IPS-20b (cell line): ENCODE results near the gene RABEP1.

Source experiments
- H3K27ac ChIP-seq: one replicate; pipeline ENCODE4 v1.5.1; 2013; ENCODE audit warnings: low read length
- H3K27me3 ChIP-seq: 2 replicates; pipeline ENCODE4 v1.6.1; 2013; ENCODE audit warnings: mild to moderate bottlenecking, low read length, inconsistent platforms; ENCODE audit not compliant: insufficient read depth
- H3K36me3 ChIP-seq: 2 replicates; pipeline ENCODE4 v1.6.1; 2013; ENCODE audit warnings: low read depth, mild to moderate bottlenecking, inconsistent platforms, low read length, moderate library complexity; ENCODE audit not compliant: insufficient read depth
- H3K4me1 ChIP-seq: 2 replicates; pipeline ENCODE4 v1.6.1; 2013; ENCODE audit warnings: mild to moderate bottlenecking, control low read depth, inconsistent platforms, low read length, moderate library complexity; ENCODE audit not compliant: insufficient read depth
- H3K4me3 ChIP-seq: 2 replicates; pipeline ENCODE4 v1.5.1; 2013; ENCODE audit warnings: mild to moderate bottlenecking, low read length, inconsistent platforms
- H3K9ac ChIP-seq: 2 replicates; pipeline ENCODE4 v1.6.1; 2013; ENCODE audit warnings: low read depth, mild to moderate bottlenecking, inconsistent platforms, low read length, moderate library complexity
- H3K9me3 ChIP-seq: 2 replicates; pipeline ENCODE4 v1.6.1; 2013; ENCODE audit warnings: mild to moderate bottlenecking, low read depth, low read length, inconsistent platforms; ENCODE audit not compliant: insufficient read depth

Gene RABEP1

DNA sequence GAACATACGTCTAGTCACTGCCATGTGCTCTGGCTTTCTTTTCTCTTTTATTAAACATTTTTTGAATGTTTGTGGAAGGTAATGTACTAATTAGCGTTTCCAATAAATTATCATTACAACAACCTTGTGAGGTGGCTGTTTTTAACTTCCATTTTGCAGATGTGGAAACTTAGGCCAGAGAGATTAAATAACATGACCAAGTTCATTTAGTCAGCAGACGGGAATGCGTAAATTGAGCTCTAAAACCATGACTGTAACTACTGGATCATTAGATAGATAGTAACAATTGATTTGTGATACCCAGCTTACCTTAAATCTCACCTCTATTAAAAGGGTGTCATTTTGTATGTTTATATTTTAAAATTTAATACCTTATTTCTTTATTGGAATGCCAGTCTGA is 49.4 kb downstream of the RABEP1 start:
- H3K4me1 ChIP-seq = no peaks in the 10 kb centered on the region
- H3K4me3 ChIP-seq = no peak overlapping the region
- H3K27me3 ChIP-seq = no peaks in the 10 kb centered on the region
- no peak overlapping the region for H3K9ac ChIP-seq
- peaks cover 32% of the 10 kb centered on the region for H3K36me3 ChIP-seq
- H3K9me3 ChIP-seq = no peaks in the 10 kb centered on the region
- no peak overlapping the region for H3K27ac ChIP-seq

DNA sequence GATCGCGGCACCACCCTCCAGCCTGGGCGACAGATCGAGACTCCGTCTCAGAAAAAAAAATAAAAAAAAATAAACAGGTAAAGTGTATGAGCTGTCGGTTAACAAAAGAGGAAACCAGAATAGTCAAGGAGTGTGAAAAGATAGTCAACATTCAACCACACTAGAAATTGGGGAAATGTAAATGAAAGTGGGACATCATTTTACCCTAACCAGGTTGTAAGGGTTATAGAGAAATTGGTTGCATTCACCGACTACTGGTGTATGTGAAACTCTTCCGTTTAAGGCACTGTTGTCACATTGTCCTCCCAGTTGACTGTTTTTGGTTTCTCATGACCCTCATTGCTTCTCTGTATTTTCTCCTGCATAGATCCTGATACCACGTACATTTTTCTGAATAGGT is 62.8 kb downstream of the RABEP1 start:
- H3K27ac ChIP-seq = no peak overlapping the region
- H3K9ac ChIP-seq = no peak overlapping the region
- H3K4me3 ChIP-seq = no peak overlapping the region
- H3K36me3 ChIP-seq = peaks cover 31% of the 10 kb centered on the region
- H3K27me3 ChIP-seq = no peaks in the 10 kb centered on the region
- no peaks in the 10 kb centered on the region for H3K4me1 ChIP-seq
- no peaks in the 10 kb centered on the region for H3K9me3 ChIP-seq

DNA sequence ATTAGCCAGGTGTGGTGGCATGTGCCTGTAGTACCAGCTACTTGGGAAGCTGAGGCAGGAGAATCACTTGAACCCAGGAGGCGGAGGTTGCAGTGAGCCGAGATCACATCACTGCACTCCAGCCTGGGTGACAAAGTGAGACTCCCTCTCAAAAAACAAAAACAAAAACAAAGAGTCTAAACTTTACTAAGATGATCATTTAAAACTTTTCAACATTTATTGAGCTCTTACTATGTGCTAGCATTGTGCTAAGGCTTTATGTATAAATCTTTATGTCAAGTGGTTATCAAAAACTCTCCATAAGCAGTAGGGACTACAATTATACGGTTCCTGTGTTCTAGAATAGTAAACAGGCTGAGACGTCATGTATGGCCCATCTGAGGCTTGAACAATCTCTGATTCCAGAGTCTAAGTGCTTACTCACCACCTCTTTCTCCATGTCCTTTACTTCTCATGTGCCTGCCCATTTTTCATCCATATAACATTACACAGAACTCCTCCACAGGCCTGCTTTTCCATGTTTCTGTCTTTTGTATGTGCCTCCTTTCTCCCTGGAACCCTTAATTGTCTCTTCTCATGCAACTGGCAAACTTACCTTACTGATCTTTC is 70.7 kb downstream of the RABEP1 start:
- peaks cover 70% of the 10 kb centered on the region for H3K36me3 ChIP-seq
- no peak overlapping the region for H3K27ac ChIP-seq
- no peaks in the 10 kb centered on the region for H3K27me3 ChIP-seq
- no peaks in the 10 kb centered on the region for H3K9me3 ChIP-seq
- H3K4me3 ChIP-seq = no peak overlapping the region
- no peak overlapping the region for H3K9ac ChIP-seq
- H3K4me1 ChIP-seq = no peaks in the 10 kb centered on the region

DNA sequence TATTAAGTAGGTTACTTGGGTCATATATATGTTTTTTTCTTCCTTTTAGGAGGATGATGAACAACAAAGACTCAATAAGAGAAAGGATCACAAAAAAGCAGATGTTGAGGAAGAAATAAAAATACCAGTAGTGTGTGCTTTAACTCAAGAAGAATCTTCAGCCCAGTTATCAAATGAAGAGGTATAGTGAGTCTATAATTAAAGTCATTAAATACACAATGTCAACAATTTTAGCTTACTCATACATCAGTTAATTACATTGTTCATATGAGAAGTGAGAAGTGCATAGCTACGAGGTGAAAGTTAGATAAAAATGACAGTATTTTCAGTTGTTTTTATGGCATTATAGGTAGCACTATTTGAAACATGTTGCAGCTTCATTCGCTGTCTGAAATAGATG is 72.2 kb downstream of the RABEP1 start:
- Histone ChIP-seq H3K4me3 (no peak overlapping the region), H3K27me3 (no peaks in the 10 kb centered on the region), H3K36me3 (peaks cover 73% of the 10 kb centered on the region), H3K4me1 (no peaks in the 10 kb centered on the region), H3K27ac (no peak overlapping the region), H3K9me3 (no peaks in the 10 kb centered on the region), H3K9ac (no peak overlapping the region)

DNA sequence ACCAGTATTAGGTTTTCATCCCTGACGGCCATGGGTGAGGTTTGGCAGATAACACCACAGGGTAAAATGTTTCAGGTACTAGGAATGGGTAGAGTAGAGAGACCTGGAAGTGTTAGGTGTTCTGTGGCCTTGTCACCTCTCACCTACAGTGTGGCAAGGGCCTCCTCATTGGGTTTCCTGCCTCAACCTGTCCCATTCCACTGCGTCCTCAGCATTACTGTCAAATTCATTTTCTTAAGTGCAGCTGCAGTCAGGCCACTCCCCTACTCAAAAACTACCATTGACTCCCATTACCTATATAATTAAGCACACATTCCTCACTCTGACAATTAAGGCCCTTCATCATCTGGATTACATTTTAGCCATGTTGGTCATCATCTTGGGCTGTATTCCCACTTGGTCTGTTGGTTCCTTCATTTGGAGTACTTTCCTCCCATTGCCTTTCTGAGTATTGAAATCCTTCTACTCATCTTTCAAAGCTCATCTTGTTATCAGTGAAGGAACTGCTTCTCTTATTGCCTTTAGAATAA is 72.9 kb downstream of the RABEP1 start:
- Histone ChIP-seq H3K4me1 (no peaks in the 10 kb centered on the region), H3K4me3 (no peak overlapping the region), H3K9ac (no peak overlapping the region), H3K27me3 (no peaks in the 10 kb centered on the region), H3K9me3 (no peaks in the 10 kb centered on the region), H3K36me3 (peaks cover 77% of the 10 kb centered on the region), H3K27ac (no peak overlapping the region)

DNA sequence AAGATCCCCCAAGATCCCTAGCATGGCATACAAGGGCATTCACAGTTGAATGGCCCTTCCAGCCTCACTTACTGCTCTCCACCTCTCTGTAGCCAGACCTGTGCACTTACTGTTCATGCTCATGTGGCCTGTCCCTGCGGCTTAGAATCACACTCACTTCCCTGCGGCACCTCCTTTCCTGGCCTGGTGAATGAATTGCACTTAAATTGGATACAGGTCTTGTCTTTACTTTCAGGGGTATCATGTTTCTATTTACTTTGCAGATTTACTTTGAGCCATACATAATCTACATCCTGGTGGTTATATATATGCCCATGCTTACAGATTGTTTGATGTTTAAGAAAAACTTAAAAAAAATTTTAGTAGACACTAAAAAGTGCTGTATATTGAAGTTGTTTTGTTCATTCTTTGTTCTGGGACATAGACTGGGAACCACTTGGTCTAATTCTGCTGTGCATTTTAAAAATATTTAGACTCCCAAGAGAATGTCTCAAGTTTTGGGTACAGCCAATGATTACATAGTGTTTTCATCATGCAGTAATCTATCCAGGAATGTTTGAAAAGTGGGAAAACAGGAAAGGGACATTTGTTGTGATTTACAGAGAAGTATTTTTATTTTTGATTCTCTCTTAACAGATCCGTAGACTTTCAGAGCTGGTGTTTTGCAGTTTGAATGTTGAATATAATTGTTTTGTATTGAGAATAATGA is 73.5 kb downstream of the RABEP1 start:
- Histone ChIP-seq H3K4me3 (no peak overlapping the region), H3K27me3 (no peaks in the 10 kb centered on the region), H3K9me3 (no peaks in the 10 kb centered on the region), H3K27ac (no peak overlapping the region), H3K9ac (no peak overlapping the region), H3K4me1 (no peaks in the 10 kb centered on the region), H3K36me3 (peaks cover 74% of the 10 kb centered on the region)

DNA sequence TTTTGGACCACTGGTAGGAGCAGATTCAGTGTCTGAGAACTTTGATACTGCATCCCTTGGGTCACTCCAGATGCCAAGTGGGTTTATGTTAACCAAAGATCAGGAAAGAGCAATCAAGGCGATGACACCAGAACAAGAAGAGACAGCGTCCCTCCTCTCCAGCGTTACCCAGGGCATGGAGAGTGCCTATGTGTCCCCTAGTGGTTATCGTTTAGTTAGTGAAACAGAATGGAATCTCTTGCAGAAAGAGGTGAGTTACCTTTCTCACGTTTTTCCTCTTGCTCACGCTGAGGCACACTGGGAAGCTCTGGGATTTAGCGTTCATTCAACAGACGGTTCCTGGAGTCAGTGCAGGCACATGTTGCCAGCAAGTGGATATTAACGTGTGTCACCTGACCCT is 79.3 kb downstream of the RABEP1 start:
- no peak overlapping the region for H3K4me3 ChIP-seq
- H3K27me3 ChIP-seq = no peaks in the 10 kb centered on the region
- 0 out of 2 replicates have a peak overlapping the region, but pooled peaks have one; percentile 18 for H3K9ac ChIP-seq
- H3K4me1 ChIP-seq = peaks cover 16% of the 10 kb centered on the region; the same call in 1 of the 2 replicates
- no peaks in the 10 kb centered on the region for H3K9me3 ChIP-seq
- peaks cover 80% of the 10 kb centered on the region for H3K36me3 ChIP-seq
- no peak overlapping the region for H3K27ac ChIP-seq

DNA sequence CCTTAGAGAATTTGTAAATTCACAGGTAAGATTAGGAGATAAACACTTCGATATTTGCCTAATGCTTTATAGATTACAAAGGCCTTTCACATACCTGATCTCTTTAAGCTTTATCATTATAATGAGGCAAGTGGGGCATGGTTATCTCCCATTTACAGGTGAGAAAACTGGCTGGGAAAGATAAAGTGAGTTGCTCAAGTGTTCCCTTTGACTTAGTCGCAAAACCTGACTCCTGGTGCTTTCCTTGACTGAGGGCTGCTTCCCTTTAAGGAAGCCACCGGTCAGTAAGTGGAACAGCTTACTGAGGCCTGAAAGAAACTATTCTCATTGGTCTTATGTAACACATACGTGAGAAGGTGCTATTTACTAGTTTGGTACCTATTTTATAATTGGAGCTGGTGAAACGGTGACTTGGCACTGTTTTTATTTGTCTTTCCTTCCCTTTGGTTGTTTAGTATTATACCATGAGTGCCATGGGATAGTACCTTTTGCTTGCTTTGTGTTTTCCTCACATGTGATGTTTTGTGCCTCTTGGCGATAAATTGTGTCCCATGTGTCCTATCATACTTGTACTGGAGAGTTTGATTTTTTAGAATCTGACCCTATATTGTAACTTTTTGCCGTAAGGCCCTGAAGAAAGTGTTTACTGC is 80.2 kb downstream of the RABEP1 start:
- no peaks in the 10 kb centered on the region for H3K27me3 ChIP-seq
- peak overlapping the region; percentile 27 for H3K27ac ChIP-seq
- H3K9me3 ChIP-seq = no peaks in the 10 kb centered on the region
- H3K4me1 ChIP-seq = peaks cover 16% of the 10 kb centered on the region; the same call in 1 of the 2 replicates
- H3K36me3 ChIP-seq = peaks cover 77% of the 10 kb centered on the region
- H3K9ac ChIP-seq = peak overlapping the region; percentile 18; the same call in 1 of the 2 replicates
- peak overlapping the region; percentile 0; the same call in 1 of the 2 replicates for H3K4me3 ChIP-seq

DNA sequence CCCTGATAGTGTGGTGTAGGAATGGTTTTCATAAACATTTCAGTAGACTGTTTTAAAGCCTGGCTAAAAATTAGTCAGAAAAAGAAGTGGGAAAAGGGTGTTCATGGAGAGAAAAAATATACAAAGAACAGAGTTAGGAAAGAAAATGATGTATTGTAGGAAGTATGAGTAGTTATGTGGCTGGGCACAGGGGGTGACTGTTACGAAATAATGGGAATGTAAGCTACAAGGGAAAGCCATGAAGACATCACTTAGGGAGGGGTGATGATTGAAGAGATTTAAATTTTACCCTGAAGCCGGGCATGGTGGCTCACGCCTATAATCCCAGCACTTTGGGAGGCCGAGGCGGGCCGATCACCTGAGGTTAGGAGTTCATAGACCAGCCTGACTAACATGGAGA is 82.1 kb downstream of the RABEP1 start:
- Histone ChIP-seq H3K27me3 (no peaks in the 10 kb centered on the region), H3K9me3 (no peaks in the 10 kb centered on the region), H3K27ac (no peak overlapping the region), H3K36me3 (peaks cover 74% of the 10 kb centered on the region), H3K4me1 (peaks cover 16% of the 10 kb centered on the region; the same call in 1 of the 2 replicates), H3K4me3 (no peak overlapping the region), H3K9ac (no peak overlapping the region)

DNA sequence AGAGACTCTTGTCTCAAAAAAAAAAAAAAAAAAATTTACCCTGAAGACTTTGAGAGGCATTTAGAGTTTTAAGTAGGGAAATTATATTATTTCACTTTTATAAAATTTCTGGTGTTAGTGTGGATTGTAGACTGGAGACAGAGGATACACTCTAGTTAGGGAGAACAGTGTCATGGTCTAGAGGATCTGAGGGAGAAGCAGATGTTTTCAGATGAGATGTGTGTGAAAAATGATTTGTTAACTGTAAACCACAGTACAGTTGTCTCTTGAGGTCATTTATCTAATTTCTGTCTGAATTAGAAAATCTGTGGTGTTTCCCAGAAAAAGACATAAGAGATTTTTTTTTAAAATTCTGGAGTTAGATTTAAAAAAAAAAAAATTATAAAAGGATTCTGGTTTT is 82.6 kb downstream of the RABEP1 start:
- Histone ChIP-seq H3K27ac (no peak overlapping the region), H3K36me3 (peaks cover 72% of the 10 kb centered on the region), H3K4me3 (no peak overlapping the region), H3K9ac (no peak overlapping the region), H3K9me3 (no peaks in the 10 kb centered on the region), H3K4me1 (peaks cover 16% of the 10 kb centered on the region; the same call in 1 of the 2 replicates), H3K27me3 (no peaks in the 10 kb centered on the region)

DNA sequence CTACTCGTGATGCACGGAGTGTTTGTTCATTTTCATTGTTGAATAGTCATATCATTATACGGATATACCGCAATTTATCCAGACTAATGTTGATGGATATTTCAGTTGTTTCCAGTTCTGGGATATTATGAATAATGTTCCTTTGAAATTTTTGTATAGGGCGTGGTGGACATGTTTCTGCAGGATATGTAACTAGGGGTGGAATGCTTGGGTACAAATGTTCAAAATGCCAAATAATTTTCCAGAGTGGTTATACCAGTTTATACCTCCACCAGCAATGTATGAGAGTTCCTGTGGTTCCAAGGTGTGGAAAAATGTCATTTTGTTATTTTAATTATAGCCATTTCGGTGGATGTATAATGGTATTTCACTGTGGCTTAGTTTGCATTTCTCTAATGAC is 83.7 kb downstream of the RABEP1 start:
- peaks cover 16% of the 10 kb centered on the region; the same call in 1 of the 2 replicates for H3K4me1 ChIP-seq
- no peak overlapping the region for H3K9ac ChIP-seq
- H3K9me3 ChIP-seq = no peaks in the 10 kb centered on the region
- H3K27ac ChIP-seq = no peak overlapping the region
- H3K4me3 ChIP-seq = no peak overlapping the region
- no peaks in the 10 kb centered on the region for H3K27me3 ChIP-seq
- peaks cover 76% of the 10 kb centered on the region for H3K36me3 ChIP-seq
